NCI-H2107 treated with DMSO at 0.1 percent for 48 hours (cell line): ENCODE results near the gene ZIC5.
A peak's percentile ranks its signal among the peaks of the same experiment; 100 is the strongest.

ENCODE experiments used
- DNase-seq: peaks from one replicate; lab custom pipeline; 2025; ENCODE audit not compliant: unreplicated experiment; lab: John Stamatoyannopoulos, UW

ZIC5 gene

DNA sequence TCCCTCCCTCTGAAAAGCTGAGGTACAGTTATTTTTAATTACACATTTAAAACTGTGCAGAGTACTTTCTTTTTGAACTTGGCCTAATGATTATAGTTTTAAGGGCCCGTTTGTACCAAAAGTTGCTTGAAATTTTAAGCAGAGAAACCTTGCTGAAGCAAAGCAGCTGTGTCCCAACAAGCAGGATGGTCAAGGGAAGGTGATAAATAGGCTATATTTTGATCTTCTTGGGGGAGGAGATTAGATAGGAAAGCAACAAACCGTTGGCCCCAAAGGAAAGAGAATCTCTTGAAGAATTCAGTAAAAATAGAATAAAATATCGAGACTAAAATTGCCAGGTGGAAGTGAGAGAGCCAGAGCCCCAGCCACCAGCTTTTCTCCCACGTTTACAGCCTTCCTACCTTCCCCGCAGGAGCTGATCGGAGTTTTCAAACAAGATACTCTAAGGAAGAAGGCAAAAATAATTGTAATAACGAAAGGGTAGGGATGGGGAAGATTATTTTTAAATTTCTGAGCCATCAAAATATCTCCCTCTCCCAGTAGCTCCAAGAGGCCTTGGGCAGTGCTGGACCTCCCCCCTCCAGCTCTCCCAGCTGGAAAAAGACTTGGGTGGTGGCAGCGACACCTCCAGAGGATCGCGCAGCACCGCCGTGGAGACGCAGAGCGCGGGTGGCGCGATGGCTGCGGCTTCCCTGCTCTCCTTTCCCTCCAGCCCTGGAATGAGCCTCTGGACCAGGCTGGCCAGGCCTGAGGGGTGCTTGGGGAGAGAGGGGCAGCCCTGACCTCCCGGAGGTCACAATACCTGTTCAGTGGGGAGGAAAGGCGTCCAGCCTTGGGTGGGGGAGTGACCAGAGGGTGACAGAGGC, 15.8 kb upstream of the ZIC5 start:
- peak; percentile 62 for DNase-seq

DNA sequence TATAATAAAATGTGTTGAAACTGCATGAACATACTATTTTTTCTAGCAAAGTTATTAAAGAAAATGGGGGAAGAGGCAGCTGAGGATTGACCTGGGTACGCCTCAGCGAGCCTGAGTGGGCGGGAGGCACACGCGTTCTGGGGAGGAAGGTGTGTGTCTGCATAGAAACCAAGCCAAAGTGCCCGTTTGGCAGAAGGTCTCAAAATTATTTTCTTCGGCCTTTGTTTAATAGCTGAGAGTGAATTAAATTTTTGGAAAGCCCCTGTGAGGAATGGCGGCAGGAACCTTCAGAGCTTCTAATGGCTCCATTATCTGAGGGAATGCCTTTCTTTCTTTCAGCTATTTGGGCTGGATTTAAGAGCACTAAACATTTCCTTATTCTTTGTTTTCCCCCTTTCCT, 15.2 kb upstream of the ZIC5 start:
- DNase-seq, result peak; percentile 55

DNA sequence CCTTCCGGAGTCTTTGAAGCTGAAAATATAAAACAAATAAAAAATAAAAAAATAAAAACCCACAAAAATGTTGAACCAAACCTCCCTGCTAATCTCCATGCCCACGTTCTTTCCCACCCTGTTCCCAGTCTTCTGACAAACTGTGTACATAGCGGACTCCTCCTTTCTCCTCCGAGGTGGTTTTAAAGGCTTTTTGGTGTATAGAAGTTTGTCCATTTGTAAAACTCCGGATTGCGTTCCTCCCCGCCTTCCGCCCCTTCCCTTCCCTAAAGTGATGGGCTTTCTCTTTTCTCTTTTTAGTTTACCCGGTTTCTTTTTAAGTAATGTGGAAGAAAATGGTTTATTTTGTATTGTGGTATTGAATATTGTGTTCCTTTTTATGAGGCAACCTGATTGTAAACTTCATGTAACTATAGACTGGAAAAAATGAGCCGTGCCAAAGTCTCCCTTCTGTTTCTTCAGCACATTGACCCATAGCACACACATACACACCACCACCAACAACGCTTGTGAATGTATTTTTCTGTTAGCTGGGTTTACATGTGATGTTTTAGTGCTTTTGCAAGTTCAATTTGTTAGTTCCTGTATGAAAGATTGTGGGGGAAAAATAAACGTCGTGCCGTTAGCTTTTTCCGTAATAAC, 14.4 kb upstream of the ZIC5 start:
- peak; percentile 83 for DNase-seq

DNA sequence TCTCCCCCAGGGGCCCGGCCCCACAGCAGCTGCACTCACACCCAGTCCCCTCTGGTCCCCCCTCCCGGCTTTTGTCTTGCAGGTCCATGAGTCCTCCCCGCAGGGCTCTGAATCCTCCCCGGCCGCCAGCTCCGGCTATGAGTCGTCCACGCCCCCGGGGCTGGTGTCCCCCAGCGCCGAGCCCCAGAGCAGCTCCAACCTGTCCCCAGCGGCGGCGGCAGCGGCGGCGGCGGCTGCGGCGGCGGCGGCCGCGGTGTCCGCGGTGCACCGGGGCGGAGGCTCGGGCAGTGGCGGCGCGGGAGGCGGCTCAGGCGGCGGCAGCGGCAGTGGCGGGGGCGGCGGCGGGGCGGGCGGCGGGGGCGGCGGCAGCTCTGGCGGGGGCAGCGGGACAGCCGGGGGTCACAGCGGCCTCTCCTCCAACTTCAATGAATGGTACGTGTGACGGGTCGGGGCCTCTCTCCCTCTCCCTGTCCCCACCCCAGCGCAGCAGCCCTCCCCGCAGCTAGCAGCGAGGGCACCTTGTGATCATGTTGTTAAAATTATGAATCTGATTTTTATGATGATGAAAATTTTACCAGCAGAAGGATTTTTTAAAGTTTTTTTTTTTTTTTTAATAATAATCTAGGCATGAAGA, 13.8 kb upstream of the ZIC5 start:
- no peak for DNase-seq

DNA sequence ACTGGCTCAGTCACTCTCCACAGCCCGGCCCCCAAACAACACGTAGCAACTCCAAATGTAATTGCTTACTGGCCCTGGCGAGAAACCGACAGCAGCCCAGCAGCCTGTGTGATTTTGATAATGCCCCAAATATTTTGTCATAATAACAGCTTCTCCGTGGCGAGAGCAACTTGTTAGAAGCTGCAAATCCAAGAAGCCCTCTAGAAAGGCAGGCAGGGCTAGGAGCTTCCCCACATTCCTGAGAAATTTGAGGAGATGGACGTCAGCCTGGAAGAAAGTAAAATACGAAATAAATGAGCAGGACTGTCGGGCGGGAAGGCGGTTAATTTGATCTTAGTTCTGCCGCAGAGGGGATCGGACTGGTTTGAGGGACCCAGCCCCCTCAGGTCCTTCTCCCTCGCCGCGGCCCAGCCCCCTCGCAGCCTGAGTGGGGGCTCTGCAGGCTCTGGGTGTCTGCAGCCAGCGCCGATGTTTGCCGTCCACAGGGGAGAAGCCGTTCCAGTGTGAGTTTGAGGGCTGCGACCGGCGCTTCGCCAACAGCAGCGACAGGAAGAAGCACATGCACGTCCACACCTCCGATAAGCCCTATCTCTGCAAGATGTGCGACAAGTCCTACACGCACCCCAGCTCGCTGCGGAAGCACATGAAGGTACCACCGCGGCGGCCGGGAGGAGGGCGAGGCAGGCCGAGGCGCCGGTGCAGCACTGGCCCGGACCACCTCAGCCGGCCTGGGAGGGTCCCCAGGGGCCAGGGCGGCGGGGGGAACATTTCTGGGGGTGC, 13.1 kb upstream of the ZIC5 start:
- DNase-seq, result no peak

DNA sequence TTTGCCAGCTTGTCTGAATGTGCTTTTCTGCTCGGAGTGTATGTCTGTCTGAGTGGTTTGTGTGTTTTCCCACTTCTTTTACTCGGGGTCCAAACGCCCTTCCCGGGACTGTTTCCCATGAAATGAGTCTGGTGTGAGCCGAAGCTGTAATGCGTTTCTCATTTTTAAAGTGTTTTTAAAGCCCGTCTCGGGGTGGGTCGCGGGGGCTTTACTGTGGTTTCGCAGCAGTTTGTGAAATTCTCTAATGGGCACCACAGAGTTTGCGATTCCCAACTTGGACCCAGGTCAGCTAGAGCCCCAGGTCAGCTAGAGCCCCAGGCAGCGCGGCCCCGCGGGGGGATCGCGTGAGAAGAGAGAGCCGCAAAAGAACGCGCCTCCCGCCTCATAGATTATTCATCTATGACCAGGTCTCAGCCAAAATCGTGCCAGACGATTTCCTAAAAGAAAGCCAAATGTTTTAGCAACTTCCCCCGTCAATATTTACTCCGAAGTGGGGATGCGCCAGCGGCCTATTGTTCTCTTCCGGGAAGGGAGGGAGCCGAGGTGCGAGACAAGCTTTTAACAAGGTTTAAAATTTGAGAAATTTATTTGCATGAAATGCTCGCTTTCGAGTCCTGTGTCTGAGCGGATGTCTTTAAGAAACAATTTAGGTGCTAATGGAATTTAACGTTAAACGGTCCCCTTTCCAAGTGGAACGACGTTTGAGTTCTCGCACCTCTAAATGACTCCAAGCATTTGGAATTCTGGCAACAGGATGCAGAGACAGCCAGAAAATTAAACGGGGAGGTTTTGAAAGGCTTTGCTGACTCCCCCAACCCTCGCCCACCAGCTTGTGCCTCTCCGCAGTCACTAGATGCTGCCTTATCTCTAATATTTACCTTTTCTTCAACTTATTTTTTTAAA, 12.2 kb upstream of the ZIC5 start:
- no peak for DNase-seq

DNA sequence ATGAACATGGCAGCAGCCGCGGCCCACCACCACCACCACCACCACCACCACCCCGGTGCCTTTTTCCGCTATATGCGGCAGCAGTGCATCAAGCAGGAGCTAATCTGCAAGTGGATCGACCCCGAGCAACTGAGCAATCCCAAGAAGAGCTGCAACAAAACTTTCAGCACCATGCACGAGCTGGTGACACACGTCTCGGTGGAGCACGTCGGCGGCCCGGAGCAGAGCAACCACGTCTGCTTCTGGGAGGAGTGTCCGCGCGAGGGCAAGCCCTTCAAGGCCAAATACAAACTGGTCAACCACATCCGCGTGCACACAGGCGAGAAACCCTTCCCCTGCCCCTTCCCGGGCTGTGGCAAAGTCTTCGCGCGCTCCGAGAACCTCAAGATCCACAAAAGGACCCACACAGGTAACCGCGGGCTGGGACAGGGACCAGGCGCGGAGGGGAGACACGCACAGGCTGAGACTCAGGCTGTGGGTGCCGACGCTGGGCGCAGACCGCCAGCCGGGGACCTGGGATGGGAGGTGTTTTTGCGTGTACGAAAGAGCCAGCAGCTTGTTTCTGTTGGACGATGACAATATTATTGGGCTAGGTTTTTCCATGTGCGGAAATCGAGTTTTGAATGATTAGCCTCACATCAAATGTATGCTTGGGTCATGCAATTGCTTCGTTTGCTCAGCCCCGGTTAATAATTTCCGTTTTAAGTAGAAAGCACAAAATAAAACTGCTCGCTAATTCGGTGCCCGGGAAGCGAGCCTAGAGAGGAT, 11.3 kb upstream of the ZIC5 start:
- DNase-seq, result no peak

DNA sequence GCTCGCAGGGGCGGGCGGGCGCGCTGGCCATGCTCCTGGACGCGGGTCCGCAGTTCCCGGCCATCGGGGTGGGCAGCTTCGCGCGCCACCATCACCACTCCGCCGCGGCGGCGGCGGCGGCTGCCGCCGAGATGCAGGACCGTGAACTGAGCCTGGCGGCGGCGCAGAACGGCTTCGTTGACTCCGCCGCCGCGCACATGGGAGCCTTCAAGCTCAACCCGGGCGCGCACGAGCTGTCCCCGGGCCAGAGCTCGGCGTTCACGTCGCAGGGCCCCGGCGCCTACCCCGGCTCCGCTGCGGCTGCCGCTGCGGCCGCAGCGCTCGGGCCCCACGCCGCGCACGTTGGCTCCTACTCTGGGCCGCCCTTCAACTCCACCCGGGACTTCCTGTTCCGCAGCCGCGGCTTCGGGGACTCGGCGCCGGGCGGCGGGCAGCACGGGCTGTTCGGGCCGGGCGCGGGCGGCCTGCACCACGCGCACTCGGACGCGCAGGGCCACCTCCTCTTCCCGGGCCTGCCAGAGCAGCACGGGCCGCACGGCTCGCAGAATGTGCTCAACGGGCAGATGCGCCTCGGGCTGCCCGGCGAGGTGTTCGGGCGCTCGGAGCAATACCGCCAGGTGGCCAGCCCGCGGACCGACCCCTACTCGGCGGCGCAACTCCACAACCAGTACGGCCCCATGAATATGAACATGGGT, 10.6 kb upstream of the ZIC5 start:
- DNase-seq, result no peak

DNA sequence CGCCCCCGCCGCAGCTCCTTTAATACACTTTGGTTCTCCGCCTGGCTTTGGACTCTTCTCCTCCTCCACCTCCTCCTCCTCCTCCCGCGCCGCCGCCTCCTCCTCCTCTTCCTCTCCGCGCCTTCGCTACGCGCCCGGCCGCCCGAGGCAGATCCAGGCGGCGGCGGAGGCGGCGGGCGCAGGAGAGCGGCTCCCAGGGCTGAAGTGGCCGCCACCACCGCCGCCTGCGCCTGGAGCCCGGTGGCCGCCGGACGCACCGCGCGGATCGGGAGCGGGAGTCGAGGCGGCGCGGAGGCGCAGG, 10.1 kb upstream of the ZIC5 start, which contains the start of gene ZIC2:
ZIC2 (plus strand) TSS at position 50 of the 301 bp plus-strand sequence. CDS start 281 bp downstream, outside the sequence.
- DNase-seq, result no peak

DNA sequence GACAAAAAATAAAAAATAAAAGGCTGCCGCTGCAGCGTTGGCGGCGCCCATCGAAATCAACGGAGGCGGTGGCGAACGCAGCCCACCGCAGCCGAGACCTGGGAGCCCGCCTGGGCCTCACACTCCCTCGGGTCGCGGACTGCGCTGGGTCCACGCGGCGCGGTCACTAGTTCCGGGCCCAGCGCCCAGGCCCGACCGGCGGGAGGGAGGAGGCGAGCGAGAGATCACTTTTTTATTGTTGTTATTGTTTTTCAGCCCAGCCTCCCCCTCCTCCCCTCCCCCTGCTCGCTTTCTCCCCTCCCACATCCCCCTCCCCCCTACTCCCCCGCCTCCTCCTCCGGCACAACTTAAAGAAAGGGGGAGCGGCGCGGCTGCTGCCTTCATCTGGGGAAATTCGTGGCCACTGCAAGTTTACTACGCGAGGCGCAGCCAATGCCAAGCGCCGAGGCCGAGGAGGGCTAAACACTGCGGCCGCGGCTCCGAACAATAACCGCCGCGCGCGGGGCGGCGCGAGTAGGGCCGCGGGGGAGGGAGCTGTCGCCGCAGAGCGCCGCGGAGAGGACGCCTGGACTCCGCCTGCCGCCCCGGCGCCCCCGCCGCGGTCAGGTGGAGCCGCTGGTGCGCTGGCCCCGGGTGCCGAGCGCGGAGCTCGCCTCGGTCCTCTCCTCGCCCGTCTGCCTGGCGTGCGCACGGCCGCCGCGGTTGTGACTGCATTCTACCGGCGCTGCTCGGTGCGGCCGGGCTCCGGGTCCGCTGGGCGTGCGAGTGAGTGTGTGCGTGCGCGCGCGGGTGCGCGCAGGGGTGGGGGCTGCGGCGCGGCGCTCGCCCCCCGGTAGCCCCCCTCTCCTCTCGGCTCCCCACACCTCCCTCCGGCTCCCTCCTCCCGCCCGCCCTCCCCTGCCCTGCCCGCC, 9.5 kb upstream of the ZIC5 start:
- DNase-seq, result peak; percentile 68

DNA sequence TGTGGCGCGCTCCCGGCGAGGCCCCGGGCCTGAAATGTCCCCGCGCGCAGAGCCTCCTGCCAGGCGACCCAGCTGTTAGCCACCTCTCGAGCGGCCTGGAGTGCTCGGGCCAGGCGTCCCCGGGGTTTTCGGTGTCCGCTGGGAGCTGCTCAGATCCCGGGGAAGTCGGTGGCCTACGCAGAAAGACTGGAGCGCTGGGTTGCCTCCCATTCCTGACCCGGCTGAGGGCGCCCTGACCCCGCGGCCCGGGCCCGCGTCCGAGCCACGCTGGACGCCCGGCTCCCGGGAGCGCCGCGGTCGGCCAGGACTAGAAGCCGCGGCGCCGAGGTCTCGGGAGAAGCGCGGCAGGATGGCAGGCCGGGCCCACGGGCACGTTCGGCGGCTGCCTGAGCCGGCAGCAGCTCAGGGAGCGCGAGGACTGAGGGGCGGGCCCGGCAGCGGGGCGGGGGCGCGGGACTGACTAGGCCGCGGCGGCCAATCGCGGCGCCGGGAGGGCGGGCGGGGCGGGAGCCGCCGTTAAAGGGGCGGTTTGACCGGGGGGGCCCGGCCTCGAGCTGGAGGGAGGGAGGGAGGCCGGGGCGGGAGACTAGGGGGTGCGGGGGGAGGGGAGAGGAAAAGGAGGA, 8.7 kb upstream of the ZIC5 start:
- DNase-seq, result peak; percentile 77

DNA sequence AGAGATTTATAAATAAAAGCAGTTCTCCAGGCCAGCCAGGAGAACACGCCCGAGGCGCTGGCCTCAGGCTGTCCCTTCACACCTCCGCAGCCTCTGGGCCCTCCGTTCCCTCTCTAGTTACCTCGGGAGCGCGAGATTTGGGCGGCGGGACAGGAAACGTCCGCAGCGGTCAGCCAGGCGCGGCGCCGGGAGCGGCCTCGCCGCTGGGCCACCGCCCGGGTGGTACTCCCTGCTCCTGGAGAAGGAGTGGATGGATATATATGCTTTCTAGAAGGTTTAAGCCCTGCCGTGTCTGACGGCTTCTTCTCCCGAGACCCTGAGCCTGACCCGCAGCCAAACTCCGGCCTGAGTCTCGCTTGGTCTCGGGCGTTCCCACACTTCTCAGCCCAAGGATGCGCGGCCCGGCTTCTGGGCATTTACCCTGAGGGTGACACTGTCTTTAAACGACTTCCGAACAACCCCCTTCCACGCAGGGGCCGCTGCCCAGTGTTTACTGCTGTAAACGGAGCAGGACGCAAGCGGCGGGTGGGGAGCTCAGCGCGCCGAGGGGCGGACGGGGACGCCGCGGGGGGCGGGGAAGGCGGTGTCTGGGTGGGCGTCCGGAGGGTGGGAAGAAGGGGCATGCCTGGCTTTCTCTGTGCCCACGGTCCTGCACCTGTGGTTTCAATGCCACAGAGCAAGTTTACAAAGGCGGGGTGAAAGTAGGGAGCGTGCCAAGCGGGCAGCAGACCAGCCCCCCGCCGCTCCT, 8.1 kb upstream of the ZIC5 start:
- DNase-seq, result no peak

DNA sequence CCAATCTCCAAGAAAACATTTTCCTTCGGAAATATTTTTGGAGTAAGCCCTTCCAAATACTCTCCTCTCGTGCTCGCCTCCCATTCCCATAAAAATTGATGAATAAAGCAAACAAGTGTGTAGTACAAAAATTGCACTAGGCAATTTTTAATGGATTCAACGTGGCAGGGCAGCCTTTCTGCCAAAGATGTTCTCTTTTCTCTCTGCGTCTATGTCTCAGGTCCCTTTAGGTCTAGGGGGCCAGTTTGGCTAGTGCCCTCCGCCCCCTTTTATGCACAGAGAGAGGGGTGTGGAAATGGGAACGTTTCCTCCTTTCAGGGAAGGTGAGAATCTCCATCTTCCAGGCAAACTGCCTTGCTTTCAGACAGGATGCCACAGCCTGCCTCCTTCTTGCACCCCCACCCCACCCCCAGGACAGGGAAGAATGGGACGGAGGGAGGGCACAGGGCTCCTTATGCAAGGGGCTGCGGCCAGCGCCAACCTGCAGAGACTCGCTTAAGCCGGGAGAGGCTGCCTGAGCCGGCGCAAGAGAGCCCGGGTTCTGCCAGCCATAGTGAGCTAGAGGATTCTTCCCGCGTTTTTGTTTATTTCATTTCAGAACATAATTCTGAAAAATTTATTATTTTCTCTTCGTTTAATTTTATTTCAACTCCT, 7.4 kb upstream of the ZIC5 start:
- DNase-seq, result peak; percentile 28

DNA sequence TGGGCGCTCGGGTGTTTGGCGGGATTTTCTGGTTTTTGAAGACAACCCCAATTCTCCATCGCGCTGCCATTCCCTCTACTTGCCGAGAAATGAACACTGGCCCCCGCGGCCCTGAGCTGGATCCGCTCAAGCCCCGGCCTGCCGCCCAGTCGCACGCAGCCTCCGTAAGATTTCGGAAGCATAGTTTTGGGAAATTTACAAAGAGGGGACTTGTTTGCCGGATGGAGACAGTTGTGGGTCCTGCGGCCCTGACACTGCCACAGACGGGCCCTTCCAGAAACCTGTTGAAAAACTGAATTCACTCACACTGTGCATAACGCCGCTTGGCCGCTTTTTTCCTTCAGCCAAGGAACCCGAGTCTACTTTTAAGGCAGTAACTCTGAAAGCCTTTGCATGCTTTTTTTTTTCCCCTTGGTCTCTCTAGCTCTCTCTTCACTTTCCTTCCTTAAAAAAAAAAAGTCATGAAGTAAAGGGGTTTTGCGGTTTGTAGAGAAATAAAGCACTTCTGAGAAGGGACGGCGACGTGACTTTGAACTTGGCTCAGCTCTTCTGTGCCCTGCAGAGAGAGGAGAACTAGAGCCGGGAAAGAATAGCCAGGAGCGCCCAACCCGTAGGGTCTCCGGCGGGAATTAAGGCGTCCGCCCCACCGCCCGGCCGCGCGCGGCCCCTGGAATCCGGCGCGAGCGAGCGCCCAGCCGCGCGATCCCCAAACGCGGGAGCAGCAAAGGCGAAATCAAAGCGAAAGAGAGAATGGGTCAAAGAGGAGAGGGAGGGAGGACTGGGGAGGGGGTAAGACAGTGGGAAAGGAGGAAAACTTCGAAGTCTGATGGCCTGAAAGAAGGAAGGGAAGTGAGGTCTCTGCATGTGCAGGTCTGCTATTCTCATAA, 6.6 kb upstream of the ZIC5 start:
- DNase-seq, result peak; percentile 40

DNA sequence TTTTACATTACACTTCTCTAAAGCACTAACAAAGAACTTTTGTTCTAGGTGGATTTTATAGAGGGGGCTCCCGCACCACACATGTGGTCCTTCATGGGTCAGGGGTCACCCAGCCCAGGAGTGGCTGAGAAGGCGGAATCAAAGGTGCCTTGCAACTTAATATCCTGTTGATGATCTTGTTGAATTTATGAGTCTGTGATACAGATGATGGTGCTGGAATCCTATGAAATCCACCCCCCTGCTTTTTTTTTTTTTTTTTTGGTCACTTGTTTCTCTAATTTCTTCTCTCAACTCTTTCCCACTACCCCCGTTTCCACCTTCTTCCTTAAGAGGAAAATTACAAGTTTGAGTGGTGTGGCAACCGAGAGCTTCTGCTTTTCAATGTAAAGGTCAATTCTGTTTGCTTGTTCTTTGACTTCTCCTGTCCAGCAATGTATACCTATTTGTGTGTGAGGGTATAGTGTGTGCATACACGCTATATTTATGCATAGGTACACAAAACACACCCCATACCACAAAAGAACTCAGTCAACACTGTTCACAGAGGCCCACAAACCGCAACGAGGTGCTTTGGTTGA, 5.9 kb upstream of the ZIC5 start:
- peak; percentile 53 for DNase-seq
